ENCODE measurements around the gene L3MBTL1.
A peak's percentile ranks its signal among the peaks of the same experiment; 100 is the strongest.

Gene L3MBTL1

GRCh38 chr20:43536041-43536816 is 28.7 kb downstream of the L3MBTL1 start:
- DNase-seq = no peak

GRCh38 chr20:43536817-43537440 is 29.4 kb downstream of the L3MBTL1 start:
- DNase-seq = no peak

- peak; percentile 48 for DNase-seq
These were observed 30.7 kb downstream of the L3MBTL1 start for GRCh38 chr20:43537921-43538877.

- DNase-seq = no peak
These were observed 31.6 kb downstream of the L3MBTL1 start for GRCh38 chr20:43538878-43539700.

GRCh38 chr20:43539975-43540672 is 32.6 kb downstream of the L3MBTL1 start:
- no peak for DNase-seq

GRCh38 chr20:43540673-43541060 is 33.2 kb downstream of the L3MBTL1 start:
- no peak for DNase-seq

- no peak for DNase-seq
These were observed 33.7 kb downstream of the L3MBTL1 start for GRCh38 chr20:43541214-43541613.

GRCh38 chr20:43542161-43542560 is 34.7 kb downstream of the L3MBTL1 start:
- no peak for DNase-seq

- DNase-seq = no peak
These were observed 35.2 kb downstream of the L3MBTL1 start for GRCh38 chr20:43542674-43543073.

GRCh38 chr20:43543138-43543537 is 35.6 kb downstream of the L3MBTL1 start:
- DNase-seq = no peak

GRCh38 chr20:43544501-43544900 is 37.0 kb downstream of the L3MBTL1 start:
- DNase-seq = no peak

- no peak for DNase-seq
These were observed 38.5 kb downstream of the L3MBTL1 start for GRCh38 chr20:43545837-43546578.

GRCh38 chr20:43548273-43548880 is 40.9 kb downstream of the L3MBTL1 start:
- DNase-seq = no peak

- no peak for DNase-seq
These were observed 42.0 kb downstream of the L3MBTL1 start for GRCh38 chr20:43549416-43550065.

- DNase-seq = no peak
These were observed 43.0 kb downstream of the L3MBTL1 start for GRCh38 chr20:43550456-43550855.

- no peak for DNase-seq
These were observed 46.9 kb downstream of the L3MBTL1 start for GRCh38 chr20:43554369-43554768.

GRCh38 chr20:43558412-43559146 is 51.1 kb downstream of the L3MBTL1 start, which contains the start of gene SGK2:
SGK2 (plus strand) TSS chr20:43559027; CDS start chr20:43566496, 7,469 bp downstream.
- DNase-seq = no peak

GRCh38 chr20:43559147-43559987 is 51.9 kb downstream of the L3MBTL1 start:
- DNase-seq = no peak
